Heart left ventricle (tissue), 13 donors: ENCODE data around the gene TMPRSS5.

Source experiments
- CTCF ChIP-seq, 12 donors: fragments of 200-600 bp; sonication (generic) in 4 of 12; IDR thresholded peaks; one replicate each; pipeline versions ENCODE4 v1.5.0 to v1.8.0; 2018 to 2022; ENCODE audit warnings: antibody characterized with exemption in 12 of 12, mild to moderate bottlenecking in 5 of 12
- POLR2A ChIP-seq, 2 donors: fragments of 450-650 bp; IDR thresholded peaks; one replicate each; pipeline ENCODE4 v1.6.1; 2017; ENCODE audit warnings: antibody characterized with exemption in 2 of 2, mild to moderate bottlenecking in 2 of 2, moderate library complexity in 2 of 2
- donor health status: ischemic (EF 13 %, LVEDD 7.1; RV severe dilation, severe dysfunction).
- donor health status: DM: no; HTN: yes; CAD: no.
- donor health status: DM: no; HTN: no; CAD: no.
- donor health status: ischemic (EF 25% LVEDD 6.9; RV normal size, moderate dysfunction).
- donor health status: ischemic (EF 25% LVEDD 5.7; RV mildly dilated, moderate dysfunction).
- donor health status: ischemic (EF 35%, LVEDD 5.7; RV mildly dilated, moderate dysfunction).
- donor health status: nonischemic (EF 11% LVEDD 7.7; RV severe dilation, severe dysfunction).
- donor health status: DM: yes; HTN: yes; CAD: no.
- donor health status: PGD.
- donor health status: ischemic (EF 29% LVEDD 5.4; RV normal size, mild dysfunction).
- donor health status: nonischemic (EF 23%, LVEDD 6.1; RV moderate dilation, normal function).

- TF ChIP-seq CTCF (IDR thresholded peaks at IDR 0.05) (no peak), POLR2A (IDR thresholded peaks at IDR 0.05) (no peak)
These were observed 55.1 kb downstream of the TMPRSS5 start for GRCh38 chr11:113651023-113651422.
